ENCODE measurements around the gene ROR1.

- TF ChIP-seq CTCF (IDR thresholded peaks at IDR 0.05; ENCODE audit: low read length) (no peak), EZH2 (optimal IDR thresholded peaks at IDR 0.05; ENCODE audit: low read depth, low read length) (no peak)
These were observed 53.8 kb downstream of the ROR1 start for GRCh38 chr1:63827411-63828321.
